ENCODE measurements around the gene ZNF710.

The ZNF710 gene

DNA sequence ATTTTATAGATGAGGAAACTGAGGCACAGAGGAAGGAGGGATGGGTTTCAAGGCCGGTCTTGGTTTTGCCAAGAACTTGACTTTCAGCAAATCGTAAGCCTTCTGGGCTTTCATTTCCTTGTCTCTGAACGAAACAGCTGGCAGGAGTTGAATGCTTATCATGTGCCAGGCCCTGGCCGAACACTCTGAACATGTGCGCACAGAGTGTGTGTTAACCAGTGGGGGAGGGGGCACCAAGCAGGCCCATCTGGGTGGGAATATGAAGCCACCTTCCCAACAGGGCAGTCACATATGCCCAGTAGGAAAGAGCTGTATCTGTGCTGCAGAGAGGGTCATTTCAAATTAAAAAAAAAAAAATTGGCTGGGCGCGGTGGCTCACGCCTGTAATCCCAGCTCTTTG lies 29.3 kb downstream of the ZNF710 start:
- TF ChIP-seq, protein P1, sequence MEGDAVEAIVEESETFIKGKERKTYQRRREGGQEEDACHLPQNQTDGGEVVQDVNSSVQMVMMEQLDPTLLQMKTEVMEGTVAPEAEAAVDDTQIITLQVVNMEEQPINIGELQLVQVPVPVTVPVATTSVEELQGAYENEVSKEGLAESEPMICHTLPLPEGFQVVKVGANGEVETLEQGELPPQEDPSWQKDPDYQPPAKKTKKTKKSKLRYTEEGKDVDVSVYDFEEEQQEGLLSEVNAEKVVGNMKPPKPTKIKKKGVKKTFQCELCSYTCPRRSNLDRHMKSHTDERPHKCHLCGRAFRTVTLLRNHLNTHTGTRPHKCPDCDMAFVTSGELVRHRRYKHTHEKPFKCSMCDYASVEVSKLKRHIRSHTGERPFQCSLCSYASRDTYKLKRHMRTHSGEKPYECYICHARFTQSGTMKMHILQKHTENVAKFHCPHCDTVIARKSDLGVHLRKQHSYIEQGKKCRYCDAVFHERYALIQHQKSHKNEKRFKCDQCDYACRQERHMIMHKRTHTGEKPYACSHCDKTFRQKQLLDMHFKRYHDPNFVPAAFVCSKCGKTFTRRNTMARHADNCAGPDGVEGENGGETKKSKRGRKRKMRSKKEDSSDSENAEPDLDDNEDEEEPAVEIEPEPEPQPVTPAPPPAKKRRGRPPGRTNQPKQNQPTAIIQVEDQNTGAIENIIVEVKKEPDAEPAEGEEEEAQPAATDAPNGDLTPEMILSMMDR (IDR thresholded peaks at IDR 0.05; ENCODE audit: control extremely low read depth, extremely low read depth, low read depth, missing control alignments) = no peak
- ChIA-PET CTCF (interaction anchor here (0.8 to 2.0 kb wide), 3 partner anchors 9 to 17 kb away, joined by 3 to 6 read pairs (median 6); no protein-coding TSS in a partner anchor), POLR2A (interaction anchor here (0.7 kb wide), 1 partner anchor 46 kb away, joined by 6 read pairs; no protein-coding TSS in a partner anchor)
- no peak for DNase-seq (ENCODE audit: extremely low spot score)

DNA sequence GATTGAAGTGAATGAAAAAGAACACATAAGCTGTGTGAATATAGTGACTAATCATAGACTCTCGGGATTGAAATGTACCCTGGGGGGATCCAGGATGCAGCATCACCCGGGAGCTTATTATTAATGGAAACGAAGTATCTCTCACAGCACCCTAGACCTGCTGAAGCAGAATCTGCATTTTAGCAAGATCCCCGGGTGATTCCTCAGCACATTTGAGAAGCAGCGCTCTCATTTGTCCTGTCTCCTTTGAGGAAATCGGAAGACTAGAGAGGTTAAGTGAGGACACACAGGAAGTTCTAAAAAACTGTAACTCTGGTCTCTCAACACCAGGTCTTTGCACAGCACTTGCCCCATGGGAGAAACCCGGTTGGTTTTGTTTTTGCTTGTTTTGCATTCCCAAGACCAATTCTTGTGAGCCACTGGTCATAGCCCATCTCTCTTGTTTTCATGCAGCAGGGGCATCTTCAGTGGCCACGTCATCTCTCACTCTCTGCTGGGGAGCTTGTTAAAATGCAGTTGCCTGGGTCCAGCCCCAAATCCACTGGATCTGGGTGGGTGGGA lies 30.2 kb downstream of the ZNF710 start:
- peak; percentile 84 for DNase-seq (ENCODE audit: extremely low spot score)
- CTCF ChIA-PET = interaction anchor here (0.8 to 2.0 kb wide), 7 partner anchors 10 to 48 kb away, joined by 3 to 7 read pairs (median 3); no protein-coding TSS in a partner anchor
- TF ChIP-seq, protein P1 (IDR thresholded peaks at IDR 0.05; ENCODE audit: control extremely low read depth, extremely low read depth, low read depth, missing control alignments) = no peak
- POLR2A ChIA-PET = interaction anchor here (1.4 kb wide), 1 partner anchor 18 kb away, joined by 3 read pairs; no protein-coding TSS in a partner anchor

DNA sequence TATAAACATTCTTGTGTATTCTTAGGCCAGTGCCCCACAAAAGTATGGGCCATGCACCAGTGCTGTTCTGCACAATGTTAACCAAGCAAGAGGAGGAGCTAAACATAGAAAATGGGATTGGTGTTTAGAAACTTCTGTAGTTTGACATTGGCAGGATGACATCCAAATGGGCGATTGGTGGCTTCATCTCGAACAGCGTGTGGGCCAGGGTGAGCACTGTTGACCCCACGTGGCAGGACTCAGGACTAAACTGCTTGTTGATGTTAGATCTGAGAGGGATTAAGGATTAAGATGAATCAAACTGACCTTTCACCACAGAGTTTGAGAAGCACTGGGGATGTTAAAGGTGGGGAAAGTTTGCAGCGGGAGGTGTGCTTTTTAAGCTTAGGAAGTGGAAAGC lies 31.9 kb downstream of the ZNF710 start:
- TF ChIP-seq, protein P1 (IDR thresholded peaks at IDR 0.05; ENCODE audit: control extremely low read depth, extremely low read depth, low read depth, missing control alignments) = no peak
- DNase-seq (ENCODE audit: extremely low spot score) = no peak
- ChIA-PET CTCF (interaction anchor here (1.2 to 3.0 kb wide), 5 partner anchors 10 to 272 kb away, joined by 3 to 11 read pairs (median 5); no protein-coding TSS in a partner anchor), POLR2A (no interaction called here)

DNA sequence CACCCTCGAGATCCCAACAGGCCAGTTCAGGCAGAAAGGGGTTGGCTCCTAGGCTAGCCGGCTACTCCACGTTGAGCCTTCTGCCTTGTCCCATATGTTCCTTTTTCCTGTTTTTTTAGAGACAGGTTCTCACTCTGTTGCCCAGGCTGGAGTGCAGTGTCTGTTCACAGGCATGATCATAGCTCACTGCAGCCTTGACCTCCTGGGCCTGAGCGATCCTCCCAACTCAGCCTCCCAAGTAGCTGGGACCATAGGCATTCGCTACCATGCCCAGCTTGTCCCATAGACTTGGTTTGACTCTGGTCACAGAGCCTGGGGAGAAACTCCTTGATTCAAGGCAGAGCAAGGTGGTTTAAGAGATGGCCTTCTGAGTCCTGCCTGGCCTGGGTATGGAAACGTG lies 32.3 kb downstream of the ZNF710 start:
- DNase-seq (ENCODE audit: extremely low spot score) = no peak
- TF ChIP-seq, protein P1 (IDR thresholded peaks at IDR 0.05; ENCODE audit: control extremely low read depth, extremely low read depth, low read depth, missing control alignments) = no peak
- ChIA-PET POLR2A (no interaction called here), CTCF (interaction anchor here (0.9 to 3.0 kb wide), 7 partner anchors 10 to 273 kb away, joined by 3 to 11 read pairs (median 3); no protein-coding TSS in a partner anchor)

DNA sequence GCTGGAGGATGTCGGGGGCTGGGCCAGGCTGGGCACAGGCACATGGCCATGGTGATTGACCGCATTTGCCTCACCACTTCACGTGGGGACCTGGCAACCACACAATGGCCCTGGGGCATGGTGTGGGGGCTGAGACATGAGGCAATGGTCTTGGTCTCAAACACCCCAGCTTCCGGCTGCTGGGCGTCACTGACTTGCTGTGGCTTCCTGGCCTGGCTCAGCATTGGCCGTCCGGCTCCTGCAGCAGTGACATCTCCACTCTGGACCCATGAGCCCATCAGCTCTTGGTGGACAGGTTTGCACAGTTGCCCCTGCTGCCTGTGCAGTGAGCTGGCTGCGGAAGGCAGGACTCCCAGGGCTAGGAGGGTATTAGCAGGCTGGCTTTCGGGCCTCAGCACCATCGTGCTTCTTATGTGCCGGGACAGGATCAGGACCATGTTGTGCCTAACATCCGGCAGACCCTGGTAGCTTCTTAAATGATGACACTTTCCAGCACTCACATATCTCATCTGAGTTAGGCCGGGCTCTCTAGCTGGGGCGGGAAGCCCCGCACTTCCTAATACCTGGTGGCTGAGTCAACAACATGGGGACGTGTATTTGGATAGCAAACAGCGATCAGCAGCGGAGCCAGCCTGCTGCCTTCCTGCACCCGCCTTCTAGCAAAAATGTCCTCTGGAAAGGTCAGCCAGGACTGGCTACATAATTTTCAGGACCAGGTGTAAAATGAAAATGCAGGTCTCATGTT lies 34.1 kb downstream of the ZNF710 start:
- TF ChIP-seq, protein P1 (IDR thresholded peaks at IDR 0.05; ENCODE audit: control extremely low read depth, extremely low read depth, low read depth, missing control alignments) = no peak
- ChIA-PET CTCF (interaction anchor here (1.5 to 3.0 kb wide), 5 partner anchors 8 to 51 kb away, joined by 4 to 11 read pairs (median 5); no protein-coding TSS in a partner anchor), POLR2A (interaction anchor here (0.6 kb wide), 1 partner anchor 16 kb away, joined by 3 read pairs; no protein-coding TSS in a partner anchor)
- no peak for DNase-seq (ENCODE audit: extremely low spot score)

DNA sequence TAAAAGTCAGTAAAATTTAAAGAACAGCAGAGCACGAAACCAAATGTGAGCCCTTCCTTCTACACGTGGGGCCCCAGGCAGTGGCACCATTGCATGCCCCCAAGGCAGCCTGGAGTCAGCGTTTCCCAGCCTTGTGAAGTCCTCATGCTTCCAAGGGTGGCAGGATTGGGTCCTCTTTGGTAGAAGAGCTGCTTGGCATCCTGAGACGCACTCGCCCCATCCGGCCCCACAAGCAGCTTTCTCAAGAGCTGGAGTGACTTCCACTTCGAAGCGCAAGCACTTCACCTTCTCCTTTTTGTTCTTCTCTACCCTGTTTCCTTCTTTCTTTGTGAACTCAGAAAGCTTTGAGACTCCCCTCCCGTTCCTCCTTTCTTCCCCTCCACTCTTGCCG lies 34.7 kb downstream of the ZNF710 start:
- no peak for DNase-seq (ENCODE audit: extremely low spot score)
- POLR2A ChIA-PET = no interaction called here

More for the DNA sequence above, 34.7 kb downstream of the ZNF710 start:
- CTCF ChIA-PET = interaction anchor here (0.8 to 3.0 kb wide), 3 partner anchors 13 to 50 kb away, joined by 3 to 11 read pairs (median 5); no protein-coding TSS in a partner anchor
- TF ChIP-seq, protein P1 (IDR thresholded peaks at IDR 0.05; ENCODE audit: control extremely low read depth, extremely low read depth, low read depth, missing control alignments) = no peak
